GM18867 (cell line): Measurements from ENCODE around the gene LTBP2.
A peak's percentile ranks its signal among the peaks of the same experiment; 100 is the strongest.
"Not testable (repeated sequence)": the region's sequence is repeated elsewhere in the genome, so short reads cannot be mapped to it uniquely, and the experiment has no call there.

Experiments used
- ATAC-seq: cut with Tn5 transposase; IDR thresholded peaks from one replicate; pipeline ENCODE4 v1.9.1; 2021; ENCODE audit warnings: mild to moderate bottlenecking, moderate library complexity; ENCODE audit not compliant: unreplicated experiment

Gene LTBP2

DNA sequence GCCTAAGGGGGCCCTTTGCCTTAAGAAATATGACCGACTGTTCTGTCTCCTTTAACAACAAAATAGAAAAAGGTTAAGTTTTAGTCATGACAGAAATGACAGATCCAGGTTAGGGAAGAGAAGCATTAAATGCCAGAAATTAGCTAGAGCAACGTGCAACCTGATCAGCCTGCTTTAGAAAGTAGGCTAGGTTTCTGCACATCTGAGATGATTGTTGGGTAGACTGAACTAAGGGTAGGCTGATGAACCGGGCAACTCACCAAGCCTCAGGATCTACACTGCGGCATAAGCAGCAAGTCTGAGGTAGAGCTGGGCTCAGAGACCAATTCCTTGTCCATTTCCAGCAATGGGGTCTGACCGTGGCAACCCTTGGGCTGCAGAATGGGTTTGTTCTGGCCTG lies 148.3 kb downstream of the LTBP2 start:
- ATAC-seq, result no peak

DNA sequence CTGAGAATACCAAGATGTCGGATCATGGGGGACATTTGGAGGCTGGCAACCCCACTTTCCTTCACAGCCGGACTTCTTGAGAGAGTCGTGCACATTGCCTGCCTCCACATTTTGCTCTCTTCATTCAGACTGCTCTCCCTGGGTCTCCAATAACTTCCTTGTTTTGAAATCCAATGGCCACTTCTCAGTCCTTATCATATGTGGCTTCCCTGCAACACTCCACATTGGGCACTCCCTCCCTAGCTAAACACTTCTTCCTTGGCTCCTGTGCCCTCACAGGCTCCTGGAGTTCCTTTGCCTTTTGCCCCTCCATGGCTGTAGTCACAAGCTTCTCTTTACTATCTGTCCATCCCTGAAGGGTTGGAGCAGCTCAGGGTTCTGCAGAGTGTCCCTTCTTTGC lies 149.0 kb downstream of the LTBP2 start:
- no peak for ATAC-seq

DNA sequence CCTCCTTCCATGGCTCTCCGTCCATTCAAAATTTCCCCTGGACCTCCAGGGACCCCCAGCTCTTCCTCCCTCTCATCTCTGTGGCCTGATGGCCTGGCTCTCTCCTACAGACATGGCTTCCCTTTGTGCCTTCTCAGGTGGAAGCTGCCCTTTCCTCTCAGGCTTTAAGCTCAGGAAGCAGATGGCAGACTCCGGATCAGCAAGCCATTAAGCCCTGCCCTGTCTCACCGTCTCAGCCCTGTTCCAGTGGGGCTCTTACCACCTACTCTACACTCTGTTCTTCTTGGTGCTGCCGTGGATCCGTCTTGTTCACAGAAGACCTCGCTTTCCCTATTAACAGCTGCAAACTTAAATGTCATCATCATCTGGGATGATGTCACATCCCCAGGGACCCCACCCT lies 152.1 kb downstream of the LTBP2 start:
- no peak for ATAC-seq

DNA sequence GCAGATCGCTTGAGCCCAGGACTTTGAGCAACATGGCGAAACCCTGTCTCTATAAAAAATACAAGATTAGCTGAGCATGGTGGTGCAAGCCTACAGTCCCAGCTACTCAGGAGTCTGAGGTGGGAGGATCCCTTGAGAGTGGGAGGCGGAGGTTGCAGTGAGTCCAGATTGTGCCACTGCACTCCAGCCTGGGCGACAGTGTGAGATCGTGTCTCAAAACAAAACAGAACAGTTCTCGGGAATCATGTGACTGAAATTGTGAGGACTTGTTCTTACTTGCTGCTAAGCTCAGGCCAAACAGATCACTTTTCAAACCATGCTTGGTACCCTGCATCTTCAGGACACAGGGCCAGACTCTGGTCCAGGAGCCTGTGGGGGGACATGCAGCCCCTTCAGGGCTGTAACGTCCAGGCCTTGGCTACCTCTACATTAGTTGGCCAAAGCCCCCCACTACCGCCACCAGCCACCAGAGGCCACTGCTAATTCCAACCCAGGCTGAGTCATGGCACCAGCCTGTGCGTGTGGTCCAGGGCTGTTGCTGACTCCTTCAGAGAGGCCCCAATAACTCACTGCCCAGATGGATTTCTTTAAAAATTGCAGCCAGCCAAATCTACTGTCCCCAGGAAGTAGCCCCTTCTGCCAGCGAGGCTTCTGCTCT lies 152.6 kb downstream of the LTBP2 start:
- peak; percentile 45 for ATAC-seq

DNA sequence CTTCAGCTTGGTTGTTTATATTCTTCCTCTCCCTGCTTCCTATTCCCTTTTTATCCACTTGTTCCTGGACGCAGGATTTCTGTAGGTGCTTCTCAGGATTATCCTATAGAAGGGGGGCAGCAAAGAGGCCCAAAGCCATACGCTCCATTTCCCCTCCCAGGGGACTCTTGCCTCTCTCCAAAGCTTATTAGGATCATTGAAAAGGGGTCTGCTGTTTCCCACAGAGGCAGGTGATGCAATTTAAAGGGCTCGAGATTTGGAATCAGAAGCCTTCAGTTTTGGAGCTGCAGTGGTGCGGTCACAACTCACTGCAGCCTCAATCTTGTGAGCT lies 154.5 kb downstream of the LTBP2 start:
- ATAC-seq, result no peak

DNA sequence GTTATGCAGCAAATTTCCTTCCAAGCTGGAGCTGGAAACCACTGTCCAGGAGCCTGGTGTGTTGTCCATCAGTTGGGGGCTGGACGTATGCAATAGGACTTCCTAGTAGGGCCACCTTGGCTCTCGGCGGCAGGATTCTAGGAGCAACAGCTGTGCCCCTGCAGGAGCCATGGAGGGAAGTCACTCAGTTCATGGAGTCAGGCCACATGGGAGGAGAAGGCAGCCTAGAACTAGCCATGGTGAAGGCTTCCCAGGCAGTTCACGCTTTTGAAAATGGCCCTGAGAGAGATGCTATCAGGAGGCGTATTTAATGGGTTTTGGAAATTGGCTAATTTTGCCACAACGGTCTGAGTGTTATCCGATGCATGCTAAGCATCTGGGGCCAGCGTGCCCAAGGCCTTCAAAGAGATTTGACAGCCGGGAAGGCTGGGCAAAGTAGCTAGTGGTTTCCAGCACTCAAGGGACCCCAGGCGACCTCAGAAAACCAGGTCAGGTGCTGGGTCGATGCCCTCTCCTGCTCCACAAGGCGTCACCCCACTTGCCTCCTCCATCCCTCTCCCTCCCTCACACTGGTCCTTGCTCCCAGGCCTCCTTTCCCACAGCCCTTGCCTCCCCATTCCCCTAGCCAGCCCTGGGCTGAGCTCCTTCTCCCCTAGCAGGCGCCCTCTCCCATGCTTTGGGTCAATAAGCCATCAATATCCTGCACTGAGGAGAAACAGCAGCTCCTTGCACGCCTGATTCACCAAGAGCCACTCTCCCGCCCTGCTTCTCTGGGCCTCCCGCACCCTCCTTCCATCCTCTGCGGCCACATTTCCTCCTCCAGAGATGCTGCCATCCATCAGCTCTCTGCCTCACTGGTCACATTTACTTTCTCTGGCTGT lies 155.1 kb downstream of the LTBP2 start:
- no peak for ATAC-seq

DNA sequence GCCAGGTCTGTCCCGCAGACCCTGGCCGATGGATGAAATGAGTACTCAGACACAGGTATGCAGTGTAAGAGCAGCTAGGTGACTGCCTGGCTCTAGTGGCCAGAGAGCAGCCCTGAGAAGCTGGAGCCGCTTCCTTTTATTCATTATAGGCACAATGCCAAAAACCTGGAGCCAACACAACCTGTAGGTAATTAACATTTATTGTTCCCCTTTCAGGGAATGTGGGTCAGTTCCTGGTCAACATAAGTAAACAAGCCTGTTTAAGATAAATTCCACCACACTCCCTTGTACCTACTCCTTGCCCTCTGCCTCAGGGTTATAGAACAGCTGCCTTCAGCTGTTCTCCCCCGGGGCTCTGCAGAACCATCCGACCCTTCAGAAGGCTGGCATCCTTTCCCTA lies 157.6 kb downstream of the LTBP2 start:
- ATAC-seq, result not testable (repeated sequence)
